Activated T-cell treated with anti-CD3 and anti-CD28 coated beads for 48 hours (primary cell): ENCODE measurements around the gene SLC39A9.
"Not testable (repeated sequence)": the region's sequence is repeated elsewhere in the genome, so short reads cannot be mapped to it uniquely, and the experiment has no call there.

Source experiments
- DNase-seq: peaks from one replicate; pipeline ENCODE4 v3.0.0-alpha.2; 2020; ENCODE audit warnings: low read depth

Gene SLC39A9

DNA sequence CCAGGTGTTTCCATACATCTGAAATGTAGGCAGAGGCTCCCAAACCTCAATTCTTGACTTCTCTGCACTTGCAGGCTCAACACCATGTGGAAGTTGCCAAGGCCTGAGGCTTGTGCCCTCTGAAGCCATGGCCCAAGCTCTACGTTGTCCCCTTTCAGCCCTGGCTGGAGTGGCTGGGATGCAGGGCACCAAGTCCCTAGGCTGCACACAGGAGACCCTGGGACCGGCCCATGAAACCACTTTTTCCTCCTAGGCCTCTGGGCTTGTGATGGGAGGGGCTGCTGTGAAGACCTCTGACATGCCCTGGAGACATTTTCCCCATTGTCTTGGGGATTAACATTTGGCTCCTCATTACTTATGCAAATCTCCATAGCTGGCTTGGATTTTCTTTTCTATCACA is 79.6 kb downstream of the SLC39A9 start:
- not testable (repeated sequence) for DNase-seq

DNA sequence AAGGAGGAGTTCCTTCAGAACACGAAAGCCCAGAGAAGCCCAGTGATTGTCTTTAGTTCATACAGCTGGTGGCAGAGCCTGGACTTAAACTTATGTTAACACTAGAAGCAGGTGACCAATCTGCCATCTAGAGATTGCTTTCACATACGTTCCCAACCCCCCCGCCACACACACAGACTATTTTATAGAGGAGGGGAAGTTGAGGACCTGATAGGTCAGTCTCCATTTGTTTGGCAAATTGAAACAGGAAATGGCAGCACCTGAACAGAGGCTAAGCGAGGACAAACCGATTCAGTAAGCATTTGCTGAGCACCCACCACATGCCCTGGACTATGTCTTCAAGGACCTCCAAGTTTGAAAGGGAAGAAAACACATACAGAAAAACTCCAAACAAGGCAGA is 81.2 kb downstream of the SLC39A9 start:
- no peak for DNase-seq

DNA sequence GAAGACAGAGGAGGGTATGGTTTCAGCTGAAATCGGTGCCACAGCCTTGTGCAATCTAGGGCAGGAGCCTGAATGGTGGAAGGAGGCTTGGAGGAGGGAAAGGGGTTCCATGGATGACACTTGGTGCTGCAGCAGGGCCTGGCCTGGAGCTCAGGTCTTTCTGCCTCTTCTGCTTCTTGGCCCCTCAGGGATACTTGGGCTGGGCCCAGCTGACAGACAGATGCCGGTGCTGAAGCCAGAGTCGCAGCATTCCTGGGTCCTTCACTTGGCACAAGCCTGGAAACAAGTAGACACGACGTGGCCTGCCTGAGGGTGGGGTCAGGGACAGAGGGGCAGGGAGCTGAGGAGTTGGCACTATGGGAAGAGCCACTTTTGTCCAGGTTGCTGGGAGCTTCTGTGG is 81.6 kb downstream of the SLC39A9 start:
- no peak for DNase-seq

DNA sequence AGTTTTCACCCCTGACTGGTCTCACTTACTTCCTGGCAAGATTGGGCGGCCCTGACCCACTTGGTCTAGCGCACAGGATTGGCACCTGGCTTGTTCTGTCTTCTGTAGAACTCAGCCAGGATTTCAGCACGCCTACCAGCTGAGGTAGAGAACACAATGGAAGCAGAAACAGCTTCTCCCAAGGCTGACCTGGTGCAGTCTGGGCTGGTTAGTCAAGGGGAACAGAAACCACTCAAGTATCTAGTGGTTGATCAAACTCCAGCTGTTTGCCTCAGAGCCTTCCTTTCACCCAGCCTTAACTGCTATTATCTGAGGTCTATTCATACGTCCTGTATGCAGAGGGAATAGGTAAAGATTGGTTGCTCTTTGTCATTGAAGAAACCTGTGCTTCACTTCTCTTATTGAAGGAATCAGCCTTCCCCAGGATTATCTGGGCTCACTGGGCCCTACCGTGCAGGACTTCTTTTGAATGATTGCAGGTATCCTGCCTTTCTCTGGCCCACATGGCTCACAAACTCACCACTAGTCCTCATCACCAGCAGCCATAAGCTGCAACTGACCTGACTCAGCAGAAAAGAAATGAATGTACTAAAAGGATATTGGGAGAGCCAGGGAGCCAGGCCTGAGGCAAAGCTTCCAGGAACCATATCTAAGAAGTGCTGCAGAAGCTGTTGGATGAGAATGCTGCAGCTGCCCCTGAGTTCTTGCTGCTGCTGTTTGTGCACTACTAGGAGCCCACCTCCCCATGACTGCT is 83.5 kb downstream of the SLC39A9 start:
- no peak for DNase-seq

DNA sequence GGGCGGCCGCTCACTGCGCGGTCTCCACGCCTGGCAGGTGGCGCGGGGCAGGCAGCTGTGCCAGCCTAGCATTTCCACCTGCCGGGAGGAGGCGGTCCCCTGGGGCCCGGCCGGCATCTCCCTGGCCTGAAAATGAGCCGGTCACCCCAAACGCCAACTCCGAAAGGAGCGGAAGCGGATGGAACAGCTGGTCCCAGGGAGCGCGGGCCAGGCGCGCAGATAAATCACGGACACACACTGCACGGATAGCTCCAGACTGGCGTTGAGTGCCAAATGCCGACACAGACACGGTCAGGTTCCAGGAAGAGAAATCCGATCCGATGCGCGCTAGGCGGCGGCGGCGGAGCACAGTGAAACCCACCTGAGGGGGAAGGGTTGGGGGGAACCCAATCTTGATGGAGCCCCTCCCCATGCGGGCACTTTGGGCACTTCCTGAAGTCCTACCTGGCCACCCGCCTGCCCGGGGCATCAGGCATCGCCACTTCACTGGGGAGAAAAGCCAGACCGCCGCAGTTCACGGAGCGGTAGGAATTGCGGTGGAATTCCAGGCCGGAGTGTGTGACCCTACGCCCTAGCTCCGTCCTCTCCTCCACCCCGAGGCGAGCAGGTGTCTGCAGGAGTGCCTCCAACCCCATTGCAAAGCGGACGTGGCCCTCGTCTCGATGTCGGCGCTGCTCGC is 85.4 kb downstream of the SLC39A9 start:
- DNase-seq, result no peak

DNA sequence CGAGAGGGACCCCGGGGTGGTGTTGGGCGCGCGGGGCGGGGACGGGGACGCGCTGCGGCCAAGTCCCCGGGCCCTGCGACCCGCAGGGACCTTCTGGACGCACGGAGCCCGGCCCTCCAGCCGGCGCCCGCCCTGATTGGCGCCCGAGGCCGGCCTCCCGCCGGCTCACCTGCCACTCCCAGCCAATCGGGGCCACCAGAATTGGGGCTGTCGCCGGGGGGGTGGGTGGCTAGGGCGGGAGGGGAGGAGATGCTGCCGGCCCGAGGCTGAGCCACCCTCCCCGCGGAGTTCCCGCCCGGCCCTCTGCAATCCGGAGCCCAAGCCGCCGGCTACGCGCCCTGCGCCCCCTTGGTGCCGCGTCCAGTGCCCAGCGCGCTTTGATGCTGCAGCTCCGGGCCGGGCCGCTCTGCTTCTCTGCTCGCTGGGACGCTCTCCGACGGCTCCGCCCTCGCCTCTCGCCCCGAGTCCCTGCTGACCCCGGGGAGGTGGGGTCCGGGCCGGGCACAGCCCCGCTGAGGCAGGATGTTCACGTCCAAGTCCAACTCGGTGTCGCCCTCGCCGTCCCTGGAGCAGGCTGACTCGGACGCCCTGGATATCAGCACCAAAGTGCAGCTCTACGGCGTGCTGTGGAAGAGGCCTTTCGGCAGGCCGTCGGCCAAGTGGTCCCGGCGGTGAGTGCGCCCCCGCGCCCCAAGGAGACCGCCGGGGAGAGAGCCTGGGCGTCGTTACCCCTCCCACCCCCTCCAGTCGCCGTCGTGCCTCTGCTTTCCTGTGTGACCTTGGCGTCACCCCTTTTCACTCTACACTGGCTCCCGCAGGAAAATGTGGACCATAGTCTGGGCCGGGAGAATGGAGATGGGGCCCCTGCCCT is 86.2 kb downstream of the SLC39A9 start, which contains the start of gene PLEKHD1:
TSS of gene PLEKHD1 (plus strand) at position 285 of the 871 bp plus-strand sequence. CDS start at position 523, 238 bp downstream.
- DNase-seq, result no peak

DNA sequence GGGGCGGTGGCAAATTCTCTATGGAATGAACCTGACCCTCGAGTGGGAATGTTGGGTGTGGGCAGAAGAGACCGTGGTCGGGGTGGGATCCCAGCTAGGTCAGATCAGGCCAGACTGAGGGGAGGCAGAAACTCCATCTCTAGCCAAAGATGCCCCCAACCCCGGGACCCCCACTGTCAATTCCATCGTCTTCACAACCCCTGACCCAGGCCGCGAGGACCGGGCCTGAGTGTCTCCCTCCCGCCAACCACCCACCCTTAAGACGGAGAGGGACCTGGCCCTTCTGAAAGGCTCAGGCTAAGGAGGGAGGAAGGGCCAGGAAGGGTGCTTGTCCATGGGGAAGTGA is 86.8 kb downstream of the SLC39A9 start:
- DNase-seq, result no peak

DNA sequence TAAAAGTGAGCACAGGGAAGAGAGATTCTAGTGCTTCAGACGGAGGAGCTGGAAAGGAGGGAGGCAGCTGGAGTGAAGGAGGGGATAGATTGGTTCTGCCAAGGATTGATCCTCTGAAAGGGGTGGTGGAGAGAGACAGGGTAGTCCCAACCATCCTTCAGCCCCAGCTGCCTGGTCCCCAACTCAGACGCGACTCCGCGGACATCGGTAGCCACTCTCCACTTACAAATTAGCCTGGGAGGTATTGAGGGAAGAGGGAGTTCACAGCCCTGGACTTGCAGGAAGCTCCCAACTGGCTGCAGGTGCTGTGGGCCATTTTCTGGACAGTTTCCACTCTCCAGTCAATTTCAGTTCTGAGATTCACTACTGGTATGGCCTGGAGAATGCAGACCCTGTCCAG is 87.2 kb downstream of the SLC39A9 start:
- no peak for DNase-seq

DNA sequence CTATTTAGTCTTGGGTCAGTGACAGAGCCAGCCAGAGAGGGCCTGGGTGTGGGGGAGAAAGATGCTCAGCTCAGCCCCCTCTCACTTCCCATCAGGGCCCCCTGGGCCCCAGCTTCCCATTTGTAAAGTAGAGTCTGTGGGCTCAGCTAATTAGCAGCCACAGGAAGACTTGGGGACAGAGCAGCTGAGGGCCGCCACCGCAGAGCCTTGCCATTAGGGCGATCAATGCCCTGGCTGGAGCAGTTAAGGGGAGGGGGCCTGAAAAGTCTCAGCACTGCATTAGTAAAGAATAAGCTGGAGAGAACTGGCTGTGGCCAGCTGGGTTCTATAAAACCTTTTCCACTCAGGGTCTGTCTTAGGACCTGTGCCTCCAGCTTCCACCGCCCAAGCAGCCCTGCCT is 88.7 kb downstream of the SLC39A9 start:
- DNase-seq, result no peak

DNA sequence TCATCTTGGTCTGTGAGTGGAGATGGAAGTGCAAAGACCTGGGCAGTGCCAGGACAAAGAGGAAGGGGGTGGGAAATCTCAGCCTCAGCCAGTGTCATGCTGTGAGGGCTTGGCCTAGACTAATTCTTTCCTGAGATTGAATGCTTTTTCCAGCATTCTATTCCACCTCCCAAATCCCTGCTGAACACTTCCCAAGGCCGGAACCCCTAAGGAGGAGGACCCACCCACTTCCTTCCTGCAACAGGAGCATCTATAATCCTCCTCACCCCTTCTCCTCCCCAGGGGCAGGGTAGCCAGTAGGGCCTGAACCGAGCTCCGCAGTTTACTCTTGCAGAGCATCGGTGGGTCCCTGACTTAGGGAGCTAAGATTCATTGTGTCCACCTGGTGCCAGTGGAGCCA is 89.3 kb downstream of the SLC39A9 start:
- DNase-seq, result no peak

DNA sequence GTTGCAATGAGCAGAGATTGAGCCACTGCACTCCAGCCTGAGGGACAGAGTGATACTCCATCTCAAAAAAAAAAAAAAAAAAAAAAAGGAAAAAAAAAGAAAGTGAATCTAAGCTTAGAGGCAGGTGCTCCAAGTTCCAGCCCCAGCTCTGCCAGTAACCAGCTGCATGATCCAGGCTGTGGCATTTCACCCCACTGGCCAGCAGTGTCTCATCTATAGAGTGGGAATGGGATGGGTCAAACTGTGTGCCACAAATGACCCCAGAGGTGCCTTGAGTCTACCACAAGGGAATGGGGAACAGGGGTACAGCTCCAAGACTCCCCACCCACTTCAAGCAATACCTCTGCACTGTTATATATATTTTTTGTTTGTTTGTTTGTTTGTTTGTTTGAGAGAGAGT is 91.0 kb downstream of the SLC39A9 start:
- no peak for DNase-seq

DNA sequence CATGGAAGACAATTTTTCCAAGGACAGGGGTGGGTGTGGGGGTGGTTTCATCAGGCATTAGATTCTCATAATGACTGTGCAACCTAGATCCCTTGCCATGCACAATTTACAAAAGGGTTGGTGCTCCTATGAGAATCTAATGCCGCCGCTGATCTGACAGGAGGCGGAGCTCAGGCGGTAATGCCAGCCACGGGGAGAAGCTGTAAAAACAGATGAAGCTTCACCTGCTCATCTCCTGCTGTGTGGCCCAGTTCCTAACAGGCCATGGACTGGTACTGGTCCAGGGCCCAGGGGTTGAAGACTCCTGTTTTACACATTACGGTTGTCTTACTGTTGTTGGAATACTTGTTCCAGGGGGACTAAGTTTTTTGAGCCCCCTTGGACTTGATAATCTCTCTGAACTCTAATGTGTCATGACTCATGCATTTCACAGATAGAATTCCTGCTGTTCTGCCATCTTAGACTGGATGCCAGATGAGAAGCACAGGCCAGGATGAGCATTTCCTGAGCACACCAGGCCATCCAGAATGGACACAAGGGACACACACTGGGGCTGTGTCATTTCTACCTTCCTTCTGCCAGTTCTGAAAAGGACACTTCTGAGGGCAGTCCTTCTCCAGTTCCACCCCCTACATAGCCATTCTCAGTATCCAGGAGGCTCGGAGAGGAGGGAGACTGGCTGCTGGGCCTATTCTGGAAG is 91.9 kb downstream of the SLC39A9 start:
- DNase-seq, result no peak

DNA sequence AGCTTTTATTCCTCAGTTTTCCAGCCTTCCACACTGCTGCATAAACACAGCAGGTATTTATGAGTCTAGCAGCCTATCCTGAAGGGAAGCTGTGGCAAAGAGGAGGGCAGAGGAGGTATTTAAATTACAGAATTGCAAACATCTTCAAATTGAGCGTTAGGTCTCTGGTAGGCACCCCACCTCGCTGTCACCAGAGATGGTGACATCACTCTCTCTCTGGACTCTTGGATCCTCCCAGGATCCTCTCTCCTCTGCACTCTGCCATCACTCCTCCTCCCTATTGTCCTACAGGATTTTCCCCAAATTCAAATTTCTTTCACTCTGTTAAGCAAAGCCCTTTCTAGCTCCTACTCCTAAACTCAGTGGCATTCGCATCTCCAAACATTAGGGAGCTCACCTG is 92.7 kb downstream of the SLC39A9 start:
- no peak for DNase-seq

DNA sequence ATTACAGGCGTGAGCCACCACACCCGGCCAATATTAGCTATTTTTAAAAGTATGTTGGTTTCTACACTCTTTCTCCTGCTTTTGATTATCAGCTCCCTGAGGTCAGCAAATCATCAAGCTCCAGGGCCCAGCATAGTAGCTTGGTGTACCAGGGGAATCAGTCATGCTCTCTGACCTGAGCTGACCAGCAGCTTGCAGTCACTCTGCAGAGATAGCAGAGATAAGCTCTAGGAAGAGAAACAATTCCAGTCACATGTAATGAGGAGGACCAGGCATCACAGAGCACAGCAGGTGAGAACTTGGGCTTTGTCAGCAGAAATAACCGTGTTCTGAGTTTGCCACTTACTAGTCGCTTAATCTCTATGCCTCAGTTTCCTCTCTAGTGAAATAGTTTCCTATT is 94.5 kb downstream of the SLC39A9 start:
- DNase-seq, result no peak

DNA sequence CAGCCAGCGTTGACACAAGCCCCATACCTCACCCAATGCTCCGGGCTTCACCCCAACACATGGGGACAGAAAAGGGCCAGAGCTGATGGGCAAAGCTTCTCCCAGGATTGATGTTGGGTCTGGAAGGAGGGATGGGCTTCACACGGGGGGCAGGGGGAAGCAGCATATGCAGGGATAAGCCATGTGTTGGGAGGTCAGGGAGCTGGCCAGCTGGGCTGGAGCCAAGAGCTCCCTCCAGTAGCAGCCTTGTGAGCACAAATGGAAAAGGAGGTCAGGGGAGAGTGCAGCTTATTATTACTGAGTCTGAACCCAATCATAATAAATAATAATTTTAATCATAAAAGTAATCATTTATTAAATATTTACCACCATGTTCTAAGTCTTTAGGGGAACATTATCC is 95.3 kb downstream of the SLC39A9 start:
- DNase-seq, result no peak

DNA sequence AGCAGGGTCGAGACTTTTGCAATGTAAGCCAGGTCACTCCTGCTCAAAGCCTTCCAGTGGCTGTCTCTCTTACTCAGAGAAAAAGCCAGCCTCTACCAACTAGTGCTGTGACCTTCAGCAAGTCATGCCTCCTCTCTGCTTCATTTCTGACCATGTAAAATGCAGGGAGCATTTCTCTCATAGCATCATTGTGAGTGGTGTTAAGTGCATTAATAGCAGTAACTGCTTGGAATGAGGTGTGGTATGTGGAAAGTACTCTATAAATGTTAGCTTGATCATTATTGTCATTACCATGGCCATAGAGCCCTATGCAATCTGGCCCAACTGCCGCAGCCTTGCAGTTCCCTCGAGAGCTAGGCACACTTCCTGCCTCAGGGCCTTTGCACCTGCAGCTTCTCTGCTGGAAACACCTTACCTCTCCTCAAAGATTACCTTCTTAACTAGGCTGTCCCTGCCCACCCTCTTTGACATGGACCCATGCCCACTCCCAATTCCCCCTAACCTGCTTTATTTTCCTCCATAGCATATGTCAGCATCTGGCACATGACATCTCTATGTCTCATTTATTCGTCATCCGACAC is 96.9 kb downstream of the SLC39A9 start:
- no peak for DNase-seq

DNA sequence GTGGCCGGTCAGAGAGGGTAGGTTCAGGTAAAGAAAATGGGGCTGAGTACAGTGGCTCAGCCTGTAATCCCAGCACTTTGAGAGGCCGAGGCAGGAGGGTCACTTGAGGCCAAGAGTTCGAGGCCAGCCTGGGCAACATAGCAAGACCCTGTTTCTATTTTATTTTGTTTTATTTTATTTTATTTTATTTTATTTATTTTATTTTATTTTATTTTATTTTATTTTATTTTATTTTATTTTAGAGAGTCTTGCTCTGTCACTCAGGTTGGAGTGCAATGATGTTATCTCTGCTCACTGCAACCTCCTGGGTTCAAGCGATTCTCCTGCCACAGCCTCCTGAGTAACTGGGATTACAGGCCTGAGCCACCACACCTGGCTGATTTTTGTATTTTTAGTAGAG is 99.4 kb downstream of the SLC39A9 start:
- DNase-seq, result not testable (repeated sequence)

DNA sequence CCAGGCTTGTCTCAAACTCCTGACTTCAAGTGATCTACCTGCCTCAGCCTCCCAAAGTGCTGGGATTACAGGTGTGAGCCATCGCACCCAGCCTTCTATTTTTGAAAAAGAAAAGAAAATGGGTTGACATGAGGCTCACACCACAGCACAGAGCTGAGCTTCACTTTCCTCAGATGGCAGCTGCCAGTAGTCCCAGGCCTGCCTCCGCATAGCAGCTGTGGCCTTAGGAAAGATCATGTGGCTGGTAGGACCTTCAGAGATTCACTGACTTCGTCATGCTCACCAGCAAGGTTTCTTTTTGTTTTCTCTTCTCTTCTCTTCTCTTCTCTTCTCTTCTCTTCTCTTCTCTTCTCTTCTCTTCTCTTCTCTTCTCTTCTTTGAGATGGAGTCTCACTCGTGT is 99.8 kb downstream of the SLC39A9 start:
- not testable (repeated sequence) for DNase-seq

DNA sequence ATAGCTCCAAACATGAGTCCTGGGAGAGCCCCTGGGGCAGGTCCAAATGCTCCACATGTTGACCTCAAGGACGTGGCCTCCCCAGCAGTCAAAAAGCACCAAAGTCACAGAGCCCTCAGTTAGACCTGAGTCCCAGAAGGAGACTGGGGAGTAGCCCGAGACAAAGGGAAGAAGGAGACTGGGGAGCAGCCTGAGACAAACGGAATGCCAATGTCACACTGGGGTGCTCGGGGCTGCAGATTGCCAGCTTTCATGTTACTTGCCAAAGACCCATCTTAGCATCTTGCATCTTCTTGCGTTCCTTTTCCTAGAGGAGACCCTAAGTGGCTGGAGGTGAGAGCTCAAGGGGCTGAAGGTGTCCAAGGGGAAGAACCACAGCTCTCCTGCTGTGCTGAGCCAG is 100.9 kb downstream of the SLC39A9 start:
- DNase-seq, result no peak

DNA sequence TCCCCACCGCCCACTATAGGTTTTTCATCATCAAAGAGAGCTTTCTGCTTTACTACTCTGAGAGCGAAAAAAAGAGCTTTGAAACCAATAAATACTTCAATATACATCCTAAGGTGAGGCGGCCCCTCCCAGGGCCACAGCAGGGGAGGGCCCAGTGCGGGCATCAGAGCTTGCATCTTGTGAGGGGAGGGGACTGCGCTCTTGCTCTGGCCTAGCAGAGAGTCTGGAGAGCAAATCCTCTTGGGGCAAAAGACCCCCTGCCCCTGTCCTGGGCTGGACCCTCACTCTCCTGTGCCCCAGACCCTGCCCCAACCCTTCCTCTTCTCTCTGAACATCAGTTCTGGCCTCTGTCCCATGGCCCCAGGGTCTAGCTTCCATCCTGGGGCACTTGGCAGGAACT is 101.6 kb downstream of the SLC39A9 start:
- DNase-seq, result no peak

DNA sequence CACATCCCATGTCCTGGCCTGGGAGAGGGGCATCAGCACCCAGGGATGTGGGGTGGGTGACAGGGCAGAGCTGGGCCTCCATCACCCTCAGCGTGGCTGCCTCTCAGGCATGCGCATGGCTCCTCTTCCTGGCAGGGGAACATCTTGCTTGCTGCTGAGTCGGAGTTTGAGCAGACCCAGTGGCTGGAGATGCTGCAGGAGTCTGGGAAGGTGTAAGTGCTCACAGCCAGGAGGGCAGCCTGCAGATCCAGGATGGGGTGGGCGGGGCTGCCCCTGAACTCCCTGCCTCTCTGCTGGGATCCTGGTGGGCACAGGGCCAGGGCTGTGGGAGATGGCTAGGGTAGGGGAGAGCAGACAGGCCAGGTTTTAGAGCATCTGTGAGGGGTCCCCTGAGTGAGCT is 102.2 kb downstream of the SLC39A9 start:
- DNase-seq, result no peak

DNA sequence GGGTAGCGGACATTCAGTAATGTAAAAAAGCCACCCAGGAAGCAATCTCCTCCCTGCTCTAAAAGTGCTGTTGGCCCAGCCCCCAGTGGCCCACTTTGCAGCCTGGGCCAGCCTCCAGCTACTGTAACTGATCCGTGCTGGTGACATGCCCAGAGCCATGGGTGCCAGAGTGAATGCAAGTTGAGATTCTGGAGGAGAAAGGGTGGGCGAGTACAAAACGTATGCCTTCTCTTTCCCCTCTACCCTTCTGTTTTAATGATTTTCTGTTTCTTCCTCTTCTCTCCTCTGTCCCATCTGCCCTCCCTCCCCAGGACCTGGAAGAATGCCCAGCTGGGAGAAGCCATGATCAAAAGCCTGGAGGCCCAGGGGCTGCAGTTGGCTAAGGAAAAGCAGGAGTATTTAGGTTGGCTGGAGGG is 102.9 kb downstream of the SLC39A9 start:
- no peak for DNase-seq
